Activated CD8-positive, alpha-beta memory T cell treated with anti-CD3 and anti-CD28 coated beads for 24 hours (primary cell): ENCODE measurements around the gene SAPCD2.

Experiments used
- DNase-seq: peaks from one replicate; pipeline ENCODE4 v3.0.0-alpha.2; 2020

Gene SAPCD2

DNA sequence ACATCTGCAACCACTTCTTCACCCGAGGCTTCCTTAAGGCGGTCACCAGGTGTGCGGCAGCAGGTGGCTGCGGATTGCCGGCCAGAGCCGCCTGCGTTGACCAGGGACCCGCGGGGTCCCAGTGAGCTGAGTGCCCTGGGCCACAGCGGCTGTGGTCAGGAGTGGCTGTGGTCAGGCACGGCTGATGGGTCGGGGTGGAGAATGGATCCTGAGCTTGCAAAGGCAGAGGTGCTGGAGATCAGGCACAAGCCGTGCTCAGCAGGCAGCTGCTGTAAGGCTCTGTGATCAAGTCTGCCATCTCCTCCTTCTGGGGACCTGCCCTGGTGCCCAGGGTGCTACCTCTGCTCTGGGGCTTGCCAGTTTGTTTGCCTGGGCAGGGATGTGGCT is 9.0 kb upstream of the SAPCD2 start:
- DNase-seq, result no peak

DNA sequence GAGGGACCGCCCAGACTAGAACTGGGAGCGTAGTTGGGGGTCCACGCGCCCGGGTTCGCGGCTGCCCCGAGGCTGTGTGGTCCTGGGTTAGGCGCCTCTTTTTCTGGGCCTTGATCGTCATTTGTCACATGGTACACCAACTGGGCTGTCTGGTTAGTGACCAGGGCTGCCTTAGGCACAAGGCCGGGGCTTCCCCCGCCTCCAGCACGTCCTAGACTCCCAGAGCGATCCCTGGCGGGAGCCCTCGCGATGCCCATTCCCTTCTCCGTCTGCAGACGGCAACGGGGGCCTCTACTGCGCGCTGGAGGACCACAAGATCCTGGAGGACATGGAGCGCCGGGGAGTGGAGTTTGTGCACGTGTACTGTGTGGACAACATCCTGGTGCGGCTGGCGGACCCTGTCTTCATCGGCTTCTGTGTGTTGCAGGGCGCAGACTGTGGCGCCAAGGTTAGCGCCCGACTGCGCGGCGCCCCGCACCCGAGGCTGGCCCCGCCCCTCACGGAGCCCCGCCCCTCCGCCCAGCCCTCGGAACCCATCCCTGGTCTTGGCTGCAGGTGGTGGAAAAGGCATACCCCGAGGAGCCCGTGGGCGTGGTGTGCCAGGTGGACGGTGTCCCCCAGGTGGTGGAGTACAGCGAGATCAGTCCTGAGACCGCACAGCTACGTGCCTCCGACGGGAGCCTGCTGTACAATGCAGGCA is 8.5 kb upstream of the SAPCD2 start:
- DNase-seq, result no peak

- peak; percentile 79 for DNase-seq
Observed at GRCh38 chr9:137077758-137078693, 7.7 kb upstream of the SAPCD2 start.

DNA sequence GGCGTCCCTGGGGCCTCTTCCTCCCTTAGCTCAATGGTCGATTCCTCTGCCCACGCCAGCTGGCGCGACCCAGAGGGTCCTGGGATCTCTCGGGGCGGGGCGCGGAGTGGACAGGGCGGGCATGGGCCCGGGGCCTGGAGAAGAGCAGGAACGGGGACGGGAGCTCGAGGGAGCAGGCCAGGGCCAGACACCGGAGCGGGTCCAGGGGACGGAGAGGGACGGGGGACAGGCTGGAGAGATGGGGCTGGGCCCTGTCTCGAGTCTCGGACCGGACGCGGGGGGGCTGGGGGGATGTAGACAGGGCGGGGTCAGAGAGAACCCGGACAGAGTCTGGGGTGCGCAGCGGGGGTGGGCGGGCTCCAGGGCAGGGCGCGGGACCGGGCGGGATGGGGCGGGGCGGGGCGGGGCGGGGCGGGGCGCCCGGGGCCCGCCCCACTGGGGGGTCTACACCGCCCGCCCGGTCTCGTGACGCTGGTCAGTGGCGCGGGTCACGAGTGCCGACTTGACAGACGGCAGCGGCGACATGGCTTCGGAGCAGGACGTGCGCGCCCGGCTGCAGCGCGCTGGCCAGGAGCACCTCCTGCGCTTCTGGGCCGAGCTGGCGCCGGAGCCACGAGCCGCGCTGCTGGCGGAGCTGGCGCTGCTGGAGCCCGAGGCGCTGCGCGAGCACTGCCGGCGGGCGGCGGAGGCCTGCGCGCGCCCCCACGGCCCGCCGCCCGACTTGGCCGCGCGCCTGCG is 6.8 kb upstream of the SAPCD2 start, which contains the start of gene UAP1L1:
Gene UAP1L1, plus strand, starts transcription at position 508 of the 738 bp plus-strand sequence. Its CDS starts 16 bp downstream, at position 524.
- DNase-seq, result peak; percentile 85

- no peak for DNase-seq
Observed at GRCh38 chr9:137076636-137077009, 6.3 kb upstream of the SAPCD2 start.

DNA sequence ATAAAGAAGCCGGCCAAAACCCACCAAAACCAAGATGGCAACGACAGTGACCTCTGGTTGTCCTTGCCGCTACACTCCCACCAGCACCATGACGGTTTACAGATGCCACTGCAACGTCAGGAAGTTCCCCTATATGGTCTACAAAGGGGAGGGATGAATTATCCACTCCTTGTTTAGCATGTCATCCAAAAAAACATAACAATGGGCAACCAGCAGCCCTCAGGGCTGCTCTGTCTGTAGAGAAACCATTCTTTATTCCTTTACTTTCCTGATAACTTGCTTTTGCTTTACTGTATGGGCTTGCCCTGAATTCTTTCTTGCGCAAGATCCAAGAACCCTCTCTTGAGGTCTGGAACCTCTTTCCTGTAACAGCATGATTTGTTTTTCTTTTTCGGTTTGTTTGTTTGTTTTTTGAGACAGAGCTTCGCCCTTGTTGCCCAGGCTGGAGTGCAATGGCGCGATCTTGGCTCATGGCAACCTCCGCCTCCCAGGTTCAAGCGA is 5.0 kb upstream of the SAPCD2 start:
- DNase-seq, result no peak

DNA sequence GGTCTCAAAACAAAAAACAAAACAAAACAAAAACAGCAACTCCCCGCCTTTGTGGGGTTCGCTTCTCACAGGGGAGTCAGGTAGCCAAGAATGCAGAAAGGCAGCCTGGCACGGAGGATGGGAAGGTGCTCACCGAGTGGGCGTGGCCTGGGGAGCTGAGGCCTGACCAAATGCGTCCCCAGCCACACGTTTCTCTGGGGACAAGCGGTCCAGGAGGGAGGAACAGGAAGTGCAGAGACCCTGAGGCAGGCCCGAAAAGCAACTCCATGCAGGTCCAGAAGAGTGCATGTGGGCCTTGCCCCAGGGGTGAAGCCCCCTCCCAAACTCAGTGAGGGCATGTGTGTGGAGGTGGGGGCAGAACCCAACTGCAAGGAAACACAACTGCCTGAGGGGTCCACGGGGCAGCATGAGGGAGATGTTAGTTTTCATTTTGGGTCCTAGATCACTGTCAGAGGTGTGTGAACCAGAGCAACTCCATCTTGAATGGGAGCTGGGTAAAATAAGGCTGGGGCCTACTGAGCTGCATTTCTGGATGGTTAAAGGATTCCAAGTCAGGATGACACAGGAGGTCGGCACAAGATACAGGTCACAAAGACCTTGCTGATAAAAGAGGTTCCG is 4.4 kb upstream of the SAPCD2 start:
- DNase-seq, result no peak

GRCh38 chr9:137073992-137074399 is 3.6 kb upstream of the SAPCD2 start:
- DNase-seq, result no peak

DNA sequence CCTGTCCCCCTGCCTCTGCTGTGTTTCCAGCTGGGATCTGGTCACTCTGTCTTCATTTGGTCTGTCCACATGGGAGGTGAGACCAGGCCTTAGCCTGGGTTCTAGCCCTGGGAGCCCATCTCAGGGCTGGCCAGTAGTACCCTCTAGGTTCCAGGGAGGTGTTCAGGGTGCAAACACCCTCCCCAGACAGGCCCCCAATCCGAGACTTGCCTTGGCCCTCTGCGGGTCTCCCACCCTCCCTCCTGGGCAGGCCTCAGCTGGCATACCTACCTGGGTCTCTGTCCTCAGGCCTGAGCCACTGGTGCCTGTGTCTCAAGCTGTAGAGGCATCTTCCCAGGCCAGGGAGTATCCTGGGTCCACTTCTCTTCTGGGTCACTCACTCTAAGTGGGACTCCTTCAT is 925 bp upstream of the SAPCD2 start:
- DNase-seq, result no peak

GRCh38 chr9:137070906-137071275 is 534 bp upstream of the SAPCD2 start:
- no peak for DNase-seq

DNA sequence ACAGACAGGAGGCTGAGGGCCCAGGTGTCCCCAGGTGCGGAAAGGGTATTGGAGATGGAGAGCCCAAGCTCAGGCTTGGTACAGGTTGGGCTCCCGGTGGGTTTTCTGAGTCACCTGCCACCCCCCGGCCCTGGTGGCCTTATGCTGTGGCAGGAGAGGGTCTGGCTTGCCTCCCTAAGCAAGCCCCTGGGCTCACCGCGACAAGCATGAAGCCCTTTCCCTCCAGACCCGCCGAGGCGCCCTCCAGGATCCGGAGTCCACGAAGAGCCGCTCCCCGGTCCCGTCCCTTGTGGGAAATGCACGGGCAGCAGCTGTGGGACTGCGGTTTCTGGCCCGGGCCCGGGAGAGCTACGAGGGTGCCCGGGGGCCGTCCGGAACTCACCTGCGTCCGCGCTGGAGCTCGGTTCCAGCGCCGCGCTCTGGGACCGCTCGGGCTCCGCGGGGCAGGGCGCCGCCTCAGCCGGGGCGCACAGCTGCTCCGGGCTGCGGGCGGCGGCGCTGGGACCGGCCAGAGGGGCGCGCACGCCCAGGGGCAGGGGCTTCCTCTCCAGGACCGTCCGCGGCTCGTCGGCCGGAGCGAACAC is 757 bp downstream of the SAPCD2 start:
- no peak for DNase-seq

GRCh38 chr9:137068539-137069507 is 1.5 kb downstream of the SAPCD2 start:
- DNase-seq, result no peak

DNA sequence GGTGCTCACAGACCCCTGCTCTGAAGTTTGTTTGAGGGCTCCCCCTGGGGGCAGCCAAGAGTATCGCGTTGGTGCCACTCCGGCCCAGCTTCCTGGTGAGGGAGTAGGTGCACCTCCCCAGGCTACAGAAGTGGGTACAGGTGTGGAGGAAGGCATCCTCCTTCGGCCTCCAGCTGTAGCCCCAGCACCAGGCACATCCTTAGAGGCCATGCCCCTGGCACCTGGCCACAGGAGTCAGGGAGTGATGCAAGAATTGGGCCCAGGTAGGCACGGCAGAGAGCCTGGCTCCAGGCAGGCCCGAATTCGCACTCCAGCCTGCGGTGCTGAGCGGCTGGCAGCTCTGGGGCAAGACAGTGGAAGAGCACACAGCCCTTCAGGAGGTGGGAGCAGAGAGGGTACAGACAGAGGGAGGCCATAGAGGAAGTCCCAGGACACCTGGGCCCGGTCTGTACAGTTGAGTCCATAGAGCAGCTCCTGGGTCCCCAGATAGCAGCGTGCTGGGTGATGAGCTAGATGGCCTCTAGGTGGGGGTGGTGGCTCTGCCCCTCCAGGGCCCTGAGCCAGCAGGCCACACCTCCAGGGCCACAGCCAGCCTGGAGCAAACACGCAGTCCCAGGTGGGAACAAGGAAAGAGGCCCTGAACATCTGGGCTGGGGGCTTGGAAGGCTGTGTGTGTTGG is 2.4 kb downstream of the SAPCD2 start:
- peak; percentile 93 for DNase-seq

DNA sequence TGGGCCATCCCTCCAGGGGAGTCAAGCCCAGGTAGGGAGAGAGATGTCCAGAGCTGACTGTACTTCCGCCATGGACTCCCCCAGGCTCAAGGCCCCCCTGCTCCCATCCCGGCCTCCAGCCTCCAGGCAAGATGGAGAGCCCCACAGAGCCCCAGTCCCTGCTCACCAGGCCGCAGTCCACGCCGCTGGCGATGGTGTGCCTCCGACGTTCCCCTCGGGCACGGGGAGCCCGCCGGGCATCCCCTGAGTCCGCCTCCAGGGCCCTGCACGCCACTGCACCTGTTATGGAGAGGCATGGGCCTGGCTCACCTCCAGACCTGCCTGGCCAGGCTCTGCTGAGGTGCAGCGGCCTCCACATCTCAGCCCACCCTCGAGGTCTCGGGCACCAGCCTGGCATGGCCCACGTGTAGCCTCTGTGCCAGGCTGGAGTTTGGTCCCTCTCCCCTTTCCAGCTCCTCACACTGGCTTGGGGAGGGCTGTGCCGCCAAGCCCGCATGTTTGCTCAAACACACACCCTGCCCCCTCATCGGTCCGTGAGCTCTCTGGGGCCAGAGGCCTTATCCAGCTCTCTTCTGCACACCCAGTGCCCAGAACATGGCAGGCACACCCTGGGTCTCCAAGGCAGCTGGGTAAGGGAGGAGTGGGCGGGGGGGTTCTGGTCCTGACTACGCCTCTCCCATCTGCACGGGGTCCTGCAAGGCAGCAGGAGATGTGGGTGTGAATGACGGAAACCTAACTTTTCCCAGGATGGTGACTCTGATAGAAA is 4.1 kb downstream of the SAPCD2 start:
- DNase-seq, result no peak

GRCh38 chr9:137065336-137065967 is 4.9 kb downstream of the SAPCD2 start:
- DNase-seq, result no peak

GRCh38 chr9:137064880-137065164 is 5.5 kb downstream of the SAPCD2 start:
- no peak for DNase-seq

- DNase-seq, result peak; percentile 90
Observed at GRCh38 chr9:137064027-137064879, 6.1 kb downstream of the SAPCD2 start.

- DNase-seq, result no peak
Observed at GRCh38 chr9:137063311-137064026, 6.9 kb downstream of the SAPCD2 start.
